ENCODE results near the gene ARPC1B. TPM values are rescaled to one million over a fixed set of nuclear protein-coding genes. Genes with fewer than 3 reads are reported as not detected.

The ARPC1B gene
- total and polyA plus RNA-seq, 2 donors (not counting 1 experiment from before 2014, with no cell fraction given) = 142 to 563 TPM

GRCh38 chr7:99390941-99391602 is 16.5 kb downstream of the ARPC1B start:
- Histone ChIP-seq H3K4me1 (ENCODE audit: control insufficient read depth in 2 of 2, insufficient read depth in 2 of 2, low read length in 2 of 2) (peaks cover 12 to 20% of the 10 kb centered on the region in 2 donors), H3K9ac (ENCODE audit: low read length) (no peak overlapping the region), H3K27ac (ENCODE audit: low read length in 2 of 2) (peak overlapping the region in 1 of 2 donors; percentile 30), H3K4me2 (replicated peaks; ENCODE audit: low read depth, low read length, poor library complexity, severe bottlenecking) (no peak overlapping the region), H3K9me3 (ENCODE audit: control extremely low read depth in 1 of 3, control insufficient read depth in 2 of 3, insufficient read depth in 1 of 3, low read length in 2 of 3) (no peaks in the 10 kb centered on the region), H3K79me2 (ENCODE audit: control insufficient read depth, insufficient read depth, low read length) (peaks cover 58% of the 10 kb centered on the region), H3K27me3 (replicated peaks in 1 of 4; ENCODE audit: control extremely low read depth in 1 of 4, control insufficient read depth in 3 of 4, insufficient read depth in 4 of 4, low read length in 3 of 4) (no peaks in the 10 kb centered on the region), H3K4me3 (ENCODE audit: control extremely low read depth in 1 of 5, extremely low read depth in 1 of 5, insufficient read depth in 1 of 5, low read depth in 2 of 5, low read length in 4 of 5) (no peak overlapping the region), H3K36me3 (replicated peaks in 1 of 2; ENCODE audit: control extremely low read depth in 1 of 2, control insufficient read depth in 1 of 2, extremely low read depth in 1 of 2, insufficient read depth in 2 of 2, low read length in 1 of 2) (peaks cover 0 to 78% of the 10 kb centered on the region in 2 experiments), H4K20me1 (ENCODE audit: control insufficient read depth, insufficient read depth, low read length, poor library complexity, severe bottlenecking) (peaks cover 85% of the 10 kb centered on the region), H2AFZ (ENCODE audit: insufficient read depth, low read depth, low read length, poor library complexity, severe bottlenecking) (no peak overlapping the region)
- intact Hi-C loops (cut with micrococcal nuclease) = no loop called here
- Mint-ChIP-seq H3K27ac (peak overlapping the region; percentile 15), H3K4me1 (peaks cover 22% of the 10 kb centered on the region), H3K9me3 (ENCODE audit: insufficient read depth) (no peaks in the 10 kb centered on the region), H3K4me3 (peak overlapping the region; percentile 19), H3K27me3 (no peaks in the 10 kb centered on the region)
- TF ChIP-seq CTCF (IDR thresholded peaks at IDR 0.05) (no peak), EZH2 (IDR thresholded peaks at IDR 0.05; ENCODE audit: borderline replicate concordance, insufficient read depth, low read depth, low read length, poor library complexity, severe bottlenecking) (no peak)
- ChIA-PET CTCF (interaction anchor here (2.2 to 3.8 kb wide), 2 partner anchors 17 to 26 kb away, joined by 8 to 20 read pairs; partner anchors contain the start of genes BUD31 and PDAP1), POLR2A (no interaction called here)
- ATAC-seq (ENCODE audit: low read depth) (no peak), DNase-seq (no peak)
- 95% methylated on average over 14 of the region's 23 CpGs for WGBS (ENCODE audit: insufficient coverage)

GRCh38 chr7:99392046-99392445 is 17.5 kb downstream of the ARPC1B start:
- Histone ChIP-seq H4K20me1 (ENCODE audit: control insufficient read depth, insufficient read depth, low read length, poor library complexity, severe bottlenecking) (peaks cover 85% of the 10 kb centered on the region), H3K27ac (ENCODE audit: low read length in 2 of 2) (peak overlapping the region; percentile 26 to 65), H3K9ac (ENCODE audit: low read length) (no peak overlapping the region), H3K79me2 (ENCODE audit: control insufficient read depth, insufficient read depth, low read length) (peaks cover 49% of the 10 kb centered on the region), H3K4me1 (ENCODE audit: control insufficient read depth in 2 of 2, insufficient read depth in 2 of 2, low read length in 2 of 2) (peaks cover 12 to 20% of the 10 kb centered on the region in 2 donors), H3K4me3 (ENCODE audit: control extremely low read depth in 1 of 5, extremely low read depth in 1 of 5, insufficient read depth in 1 of 5, low read depth in 2 of 5, low read length in 4 of 5) (peak overlapping the region in 1 of 5 experiments; percentile 50), H3K9me3 (ENCODE audit: control extremely low read depth in 1 of 3, control insufficient read depth in 2 of 3, insufficient read depth in 1 of 3, low read length in 2 of 3) (no peaks in the 10 kb centered on the region), H3K36me3 (replicated peaks in 1 of 2; ENCODE audit: control extremely low read depth in 1 of 2, control insufficient read depth in 1 of 2, extremely low read depth in 1 of 2, insufficient read depth in 2 of 2, low read length in 1 of 2) (peaks cover 0 to 75% of the 10 kb centered on the region in 2 experiments), H3K4me2 (replicated peaks; ENCODE audit: low read depth, low read length, poor library complexity, severe bottlenecking) (peak overlapping the region; percentile 93), H2AFZ (ENCODE audit: insufficient read depth, low read depth, low read length, poor library complexity, severe bottlenecking) (no peak overlapping the region), H3K27me3 (replicated peaks in 1 of 4; ENCODE audit: control extremely low read depth in 1 of 4, control insufficient read depth in 3 of 4, insufficient read depth in 4 of 4, low read length in 3 of 4) (no peaks in the 10 kb centered on the region)
- Mint-ChIP-seq H3K4me1 (peaks cover 22% of the 10 kb centered on the region), H3K4me3 (peak overlapping the region; percentile 39), H3K27me3 (no peaks in the 10 kb centered on the region), H3K9me3 (ENCODE audit: insufficient read depth) (no peaks in the 10 kb centered on the region), H3K27ac (peak overlapping the region; percentile 59)
- ATAC-seq (ENCODE audit: low read depth) (no peak), DNase-seq (no peak)
- intact Hi-C loops (cut with micrococcal nuclease) = no loop called here
- TF ChIP-seq EZH2 (IDR thresholded peaks at IDR 0.05; ENCODE audit: borderline replicate concordance, insufficient read depth, low read depth, low read length, poor library complexity, severe bottlenecking) (no peak), CTCF (IDR thresholded peaks at IDR 0.05) (no peak)
- WGBS (ENCODE audit: insufficient coverage) = 70% methylated on average over 8 of the region's 8 CpGs
- CTCF ChIA-PET = interaction anchor here (1.0 to 3.8 kb wide), 4 partner anchors 15 to 27 kb away, joined by 3 to 20 read pairs (median 8); partner anchors contain the start of genes ARPC1B, BUD31 and PDAP1
- POLR2A ChIA-PET = interaction anchor here (1.5 to 2.1 kb wide), 4 partner anchors 11 to 112 kb away, joined by 4 to 12 read pairs (median 6); partner anchors contain the start of genes BUD31, PDAP1 and ZKSCAN5

Measured in B cell (primary cell).